ENCODE data around the gene MPPE1.

Gene MPPE1

GRCh38 chr18:11851806-11852337 is 56.2 kb downstream of the MPPE1 start:
- DNase-seq, result peak; percentile 70

- DNase-seq, result peak; percentile 98
These were observed 56.8 kb downstream of the MPPE1 start, which contains the start of gene CHMP1B for GRCh38 chr18:11851146-11851805. Gene CHMP1B (plus strand): TSS chr18:11851413. CDS start chr18:11851512, 99 bp downstream.

GRCh38 chr18:11850821-11851145 is 57.3 kb downstream of the MPPE1 start:
- DNase-seq, result no peak

GRCh38 chr18:11849841-11850634 is 58.1 kb downstream of the MPPE1 start:
- peak; percentile 84 for DNase-seq

DNA sequence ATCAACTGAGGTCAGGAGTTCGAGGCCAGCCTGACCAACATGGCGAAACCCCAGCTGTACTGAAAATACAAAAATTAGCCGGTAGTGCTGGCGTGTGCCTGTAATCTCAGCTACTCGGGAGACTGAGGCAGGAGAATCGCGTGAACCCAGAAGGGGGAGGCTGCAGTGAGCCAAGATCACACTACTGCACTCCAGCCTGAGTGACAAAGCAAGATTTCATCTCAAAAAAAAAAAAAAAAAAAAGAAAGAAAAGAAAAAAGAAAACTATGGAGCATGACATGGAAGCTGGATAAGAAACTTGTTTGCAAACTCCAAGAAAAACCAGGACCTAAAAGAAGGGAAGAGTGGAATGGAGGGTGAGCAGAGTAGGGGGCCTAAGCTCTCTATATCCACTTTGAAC is 58.8 kb downstream of the MPPE1 start:
- no peak for DNase-seq

- no peak for DNase-seq
These were observed 60.3 kb downstream of the MPPE1 start for GRCh38 chr18:11847811-11848210.

GRCh38 chr18:11845654-11846053 is 62.5 kb downstream of the MPPE1 start:
- no peak for DNase-seq

- no peak for DNase-seq
These were observed 63.7 kb downstream of the MPPE1 start for GRCh38 chr18:11844436-11844835.

GRCh38 chr18:11842562-11842961 is 65.6 kb downstream of the MPPE1 start:
- no peak for DNase-seq

DNA sequence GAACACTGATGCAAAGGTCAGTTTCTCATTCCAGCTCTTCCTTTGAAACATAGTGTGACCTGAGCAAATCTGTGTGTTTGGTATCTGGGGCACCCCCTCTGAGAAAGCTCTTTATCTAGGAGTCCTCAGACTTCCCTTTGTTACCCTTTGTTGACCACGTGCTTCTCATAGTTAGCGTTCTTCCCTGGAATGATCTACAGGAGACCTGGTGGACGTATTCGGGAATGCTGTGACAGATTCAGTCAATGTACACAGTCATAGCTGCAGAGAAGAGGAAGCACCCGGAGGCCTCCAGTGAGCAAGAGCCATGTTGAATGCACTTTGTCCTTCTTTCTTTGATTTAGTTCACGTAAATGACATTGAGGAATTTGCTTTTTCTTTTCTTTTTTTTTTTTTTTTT is 67.6 kb downstream of the MPPE1 start:
- DNase-seq, result no peak

DNA sequence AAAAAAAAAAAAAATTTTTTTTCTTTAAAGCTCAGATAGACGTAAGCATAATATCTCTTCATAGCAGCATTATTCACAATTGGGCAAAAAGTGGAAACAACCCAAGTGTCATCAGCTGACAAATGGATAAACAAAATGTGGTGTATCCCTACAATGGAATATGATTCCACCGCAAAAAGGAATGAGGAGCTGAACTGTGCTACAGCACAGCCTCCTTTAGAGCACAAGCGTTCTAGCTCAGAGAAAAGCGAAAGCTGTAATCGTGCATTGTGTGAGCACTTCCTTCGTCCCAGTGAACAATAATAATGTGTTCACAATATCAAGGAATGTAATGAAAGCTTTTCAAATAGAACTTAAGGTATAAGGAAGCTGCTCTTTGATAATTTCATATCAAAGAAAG is 68.6 kb downstream of the MPPE1 start:
- DNase-seq, result no peak

- no peak for DNase-seq
These were observed 73.3 kb downstream of the MPPE1 start for GRCh38 chr18:11834772-11835171.

All from OCI-M1 (cell line).